TTC549 (cell line): ENCODE measurements around the gene RCC2.

Experiments
- FAIRE-seq: peaks from 2 replicates; lab custom pipeline; 2012; peaks lifted over from hg19 to GRCh38; lab: Jason Lieb, UNC

RCC2 gene

GRCh38 chr1:17441993-17442357 is 2.5 kb upstream of the RCC2 start:
- FAIRE-seq: no peak

GRCh38 chr1:17441265-17441992 is 2.0 kb upstream of the RCC2 start:
- FAIRE-seq: no peak

GRCh38 chr1:17440827-17441168 is 1.3 kb upstream of the RCC2 start:
- FAIRE-seq: no peak

- no peak for FAIRE-seq
Measured at GRCh38 chr1:17440074-17440826, 773 bp upstream of the RCC2 start.

- no peak for FAIRE-seq
Measured at GRCh38 chr1:17438318-17439249, 893 bp downstream of the RCC2 start.

- FAIRE-seq: no peak
Measured at GRCh38 chr1:17437580-17438317, 1.7 kb downstream of the RCC2 start.

GRCh38 chr1:17437260-17437579 is 2.3 kb downstream of the RCC2 start:
- no peak for FAIRE-seq

- no peak for FAIRE-seq
Measured at GRCh38 chr1:17436380-17437174, 2.9 kb downstream of the RCC2 start.

GRCh38 chr1:17434601-17435000 is 4.9 kb downstream of the RCC2 start:
- FAIRE-seq: no peak

GRCh38 chr1:17434016-17434415 is 5.5 kb downstream of the RCC2 start:
- no peak for FAIRE-seq

GRCh38 chr1:17433261-17433660 is 6.2 kb downstream of the RCC2 start:
- no peak for FAIRE-seq

- FAIRE-seq: no peak
Measured at GRCh38 chr1:17432412-17432811, 7.1 kb downstream of the RCC2 start.

- no peak for FAIRE-seq
Measured at GRCh38 chr1:17429183-17429582, 10.3 kb downstream of the RCC2 start.

- no peak for FAIRE-seq
Measured at GRCh38 chr1:17427696-17428660, 11.5 kb downstream of the RCC2 start.

- FAIRE-seq: no peak
Measured at GRCh38 chr1:17425806-17426600, 13.5 kb downstream of the RCC2 start.

GRCh38 chr1:17423781-17424245 is 15.7 kb downstream of the RCC2 start:
- no peak for FAIRE-seq

- no peak for FAIRE-seq
Measured at GRCh38 chr1:17422461-17422860, 17.0 kb downstream of the RCC2 start.

GRCh38 chr1:17420391-17420918 is 19.0 kb downstream of the RCC2 start:
- no peak for FAIRE-seq
